Peyer's patch (tissue), 4 donors: ENCODE measurements around the gene CLDN11. TPM values are rescaled to one million over a fixed set of nuclear protein-coding genes. Genes with fewer than 3 reads are reported as not detected.

Experiments used
- DNase-seq, 3 donors: peaks; one replicate each; pipeline ENCODE4 v3.0.0-alpha.2; 2017 to 2019
- H3K27ac ChIP-seq, 4 donors: fragments of 200-600 bp; sonication (generic); one replicate each; pipeline ENCODE4 v1.5.1; 2016 to 2019
- H3K27me3 ChIP-seq, 2 donors: fragments of 200-600 bp; sonication (generic); one replicate each; pipeline ENCODE4 v1.5.1; 2019
- H3K36me3 ChIP-seq, 3 donors: fragments of 200-600 bp; sonication (generic); one replicate each; pipeline ENCODE4 v1.5.1; 2016 to 2019
- H3K4me1 ChIP-seq, 4 donors: fragments of 200-600 bp; sonication (generic); one replicate each; pipeline ENCODE4 v1.5.1; 2016 to 2019
- H3K4me3 ChIP-seq, 4 donors: fragments of 200-600 bp; sonication (generic); 1 replicate in 3 of 4; 2 replicates in 1 of 4; pipeline ENCODE4 v1.5.1; 2016 to 2019; ENCODE audit warnings: mild to moderate bottlenecking in 1 of 4
- H3K9me3 ChIP-seq, 4 donors: fragments of 200-600 bp; sonication (generic); one replicate each; pipeline ENCODE4 v1.5.1; 2016 to 2019; ENCODE audit warnings: mild to moderate bottlenecking in 1 of 4
- POLR2A ChIP-seq, 2 donors: fragments of 450-650 bp; IDR thresholded peaks; one replicate each; pipeline ENCODE4 v1.5.1; 2017; ENCODE audit warnings: antibody characterized with exemption in 2 of 2, mild to moderate bottlenecking in 2 of 2, moderate library complexity in 2 of 2
- total RNA-seq, 4 donors: library from RNA; depleted of rRNA; stranded (reverse); fragments of >200 nt; gene quantifications; one replicate each; pipeline ENCODE4 v1.1.0, GENCODE V29; 2016
- TF ChIP-seq, protein P1 (sequence below), 6 experiments: fragments of 450-650 bp in 4 of 6; fragments of 200-600 bp in 2 of 6; sonication (generic) in 1 of 6; IDR thresholded peaks; one replicate each; pipeline ENCODE4 v1.5.1; 2017 to 2019; ENCODE audit warnings: antibody characterized with exemption in 6 of 6, mild to moderate bottlenecking in 3 of 6, moderate library complexity in 1 of 6

The CLDN11 gene
- total RNA-seq, 4 donors from 2014 or later: 4.1 to 16.6 (median 5.0) TPM

DNA sequence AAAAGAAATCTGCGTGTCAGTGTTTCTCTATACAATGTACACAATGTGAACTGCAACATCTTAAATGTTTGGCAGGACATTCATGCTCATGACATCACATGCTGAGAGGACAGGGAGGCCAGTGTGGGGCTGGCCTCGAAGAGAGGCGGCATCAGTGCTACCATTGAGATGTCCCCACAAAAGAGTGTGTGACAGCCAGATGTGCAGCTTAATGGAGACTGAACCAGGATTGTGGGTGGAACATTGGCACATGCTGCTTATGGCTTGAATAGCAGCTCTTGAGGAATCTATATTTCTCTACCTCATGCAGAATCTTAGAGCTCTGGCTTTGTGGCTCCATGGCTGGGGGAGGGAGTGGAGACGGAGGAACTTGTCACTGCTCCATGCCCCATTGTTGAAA, 18.5 kb downstream of the CLDN11 start:
- Histone ChIP-seq H3K36me3 (no peaks in the 10 kb centered on the region), H3K27ac (no peak overlapping the region), H3K9me3 (no peaks in the 10 kb centered on the region), H3K4me1 (no peaks in the 10 kb centered on the region), H3K4me3 (no peak overlapping the region), H3K27me3 (no peaks in the 10 kb centered on the region)
- TF ChIP-seq, protein P1, sequence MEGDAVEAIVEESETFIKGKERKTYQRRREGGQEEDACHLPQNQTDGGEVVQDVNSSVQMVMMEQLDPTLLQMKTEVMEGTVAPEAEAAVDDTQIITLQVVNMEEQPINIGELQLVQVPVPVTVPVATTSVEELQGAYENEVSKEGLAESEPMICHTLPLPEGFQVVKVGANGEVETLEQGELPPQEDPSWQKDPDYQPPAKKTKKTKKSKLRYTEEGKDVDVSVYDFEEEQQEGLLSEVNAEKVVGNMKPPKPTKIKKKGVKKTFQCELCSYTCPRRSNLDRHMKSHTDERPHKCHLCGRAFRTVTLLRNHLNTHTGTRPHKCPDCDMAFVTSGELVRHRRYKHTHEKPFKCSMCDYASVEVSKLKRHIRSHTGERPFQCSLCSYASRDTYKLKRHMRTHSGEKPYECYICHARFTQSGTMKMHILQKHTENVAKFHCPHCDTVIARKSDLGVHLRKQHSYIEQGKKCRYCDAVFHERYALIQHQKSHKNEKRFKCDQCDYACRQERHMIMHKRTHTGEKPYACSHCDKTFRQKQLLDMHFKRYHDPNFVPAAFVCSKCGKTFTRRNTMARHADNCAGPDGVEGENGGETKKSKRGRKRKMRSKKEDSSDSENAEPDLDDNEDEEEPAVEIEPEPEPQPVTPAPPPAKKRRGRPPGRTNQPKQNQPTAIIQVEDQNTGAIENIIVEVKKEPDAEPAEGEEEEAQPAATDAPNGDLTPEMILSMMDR (IDR thresholded peaks at IDR 0.05): no peak
- TF ChIP-seq POLR2A (IDR thresholded peaks at IDR 0.05): no peak
- no peak for DNase-seq

GRCh38 chr3:170437696-170438407, 19.2 kb downstream of the CLDN11 start:
- Histone ChIP-seq H3K4me3 (no peak overlapping the region), H3K36me3 (no peaks in the 10 kb centered on the region), H3K4me1 (no peaks in the 10 kb centered on the region), H3K27me3 (no peaks in the 10 kb centered on the region), H3K9me3 (no peaks in the 10 kb centered on the region), H3K27ac (no peak overlapping the region)
- no peak for TF ChIP-seq POLR2A (IDR thresholded peaks at IDR 0.05)
- TF ChIP-seq, protein P1 (IDR thresholded peaks at IDR 0.05): no peak
- no peak for DNase-seq

DNA sequence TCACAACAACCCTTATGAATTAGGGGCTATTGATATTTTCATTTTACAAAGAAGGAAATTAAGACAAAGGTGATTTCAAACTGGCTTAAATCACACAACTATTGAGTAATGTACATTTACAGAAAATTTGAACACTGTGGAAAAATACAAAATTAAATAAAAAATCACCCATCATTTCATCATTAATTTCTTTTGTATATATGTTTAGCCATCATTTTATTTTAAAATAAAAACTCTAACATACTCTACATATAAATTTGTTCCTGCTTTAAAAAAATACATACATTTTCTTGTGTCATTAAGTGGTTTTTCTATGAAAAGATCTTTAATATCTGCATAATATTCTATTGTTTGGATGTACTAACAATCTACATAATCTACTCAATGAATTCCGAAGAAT, 20.2 kb downstream of the CLDN11 start:
- H3K27ac ChIP-seq: no peak overlapping the region
- no peak for DNase-seq
- H3K4me1 ChIP-seq: no peaks in the 10 kb centered on the region
- H3K27me3 ChIP-seq: no peaks in the 10 kb centered on the region
- TF ChIP-seq, protein P1 (IDR thresholded peaks at IDR 0.05): no peak
- TF ChIP-seq POLR2A (IDR thresholded peaks at IDR 0.05): no peak
- H3K4me3 ChIP-seq: no peak overlapping the region
- H3K36me3 ChIP-seq: no peaks in the 10 kb centered on the region
- no peaks in the 10 kb centered on the region for H3K9me3 ChIP-seq

- Histone ChIP-seq H3K4me1 (no peaks in the 10 kb centered on the region), H3K4me3 (no peak overlapping the region), H3K27ac (no peak overlapping the region), H3K27me3 (no peaks in the 10 kb centered on the region), H3K36me3 (no peaks in the 10 kb centered on the region), H3K9me3 (no peaks in the 10 kb centered on the region)
- DNase-seq: no peak
- TF ChIP-seq POLR2A (IDR thresholded peaks at IDR 0.05): no peak
- TF ChIP-seq, protein P1 (IDR thresholded peaks at IDR 0.05): no peak
Measured at GRCh38 chr3:170440344-170440743, 21.7 kb downstream of the CLDN11 start.

DNA sequence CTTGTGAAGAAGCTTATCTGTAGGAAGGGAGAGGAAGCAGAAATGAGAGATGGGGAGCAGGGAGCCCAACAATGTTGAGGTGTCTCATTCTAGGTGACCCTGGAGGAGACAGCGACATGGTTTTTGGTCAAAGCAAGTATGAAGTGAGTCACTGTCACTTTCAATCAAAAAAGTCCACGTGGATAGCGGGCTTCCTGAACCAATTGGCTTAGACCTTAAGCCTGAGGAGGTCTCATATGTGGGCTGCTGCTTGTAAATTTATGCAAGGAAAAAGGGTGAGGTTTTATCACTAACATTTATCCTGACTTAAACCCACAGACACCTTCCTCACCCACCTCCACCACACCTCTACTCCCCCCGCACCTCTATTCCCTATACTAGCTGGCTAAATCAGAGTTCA, 22.7 kb downstream of the CLDN11 start:
- Histone ChIP-seq H3K4me3 (no peak overlapping the region), H3K27me3 (no peaks in the 10 kb centered on the region), H3K27ac (no peak overlapping the region), H3K4me1 (no peaks in the 10 kb centered on the region), H3K36me3 (no peaks in the 10 kb centered on the region), H3K9me3 (no peaks in the 10 kb centered on the region)
- TF ChIP-seq POLR2A (IDR thresholded peaks at IDR 0.05): no peak
- TF ChIP-seq, protein P1 (IDR thresholded peaks at IDR 0.05): no peak
- no peak for DNase-seq
